ENCODE measurements around the gene HHIP. TPM values are rescaled to one million over a fixed set of nuclear protein-coding genes. Genes with fewer than 3 reads are reported as not detected.

HHIP gene
- total and polyA plus RNA-seq, 4 donors: 3.3 to 14.0 (median 6.6) TPM

- no peaks in the 10 kb centered on the region for H3K36me3 ChIP-seq (ENCODE audit: control insufficient read depth in 4 of 4, insufficient read depth in 3 of 4, low read depth in 1 of 4, low read length in 3 of 4)
- H3K27me3 ChIP-seq (ENCODE audit: control insufficient read depth in 4 of 4, insufficient read depth in 4 of 4, low read length in 3 of 4): no peaks in the 10 kb centered on the region
- WGBS: 65% methylated on average over 3 of the region's 3 CpGs
- no peak overlapping the region for H3K27ac ChIP-seq (ENCODE audit: low read depth in 1 of 2, low read length in 2 of 2)
- no peak for TF ChIP-seq HNF4A (conservative IDR thresholded peaks at IDR 0.05)
- no peak for TF ChIP-seq TAF1 (conservative IDR thresholded peaks at IDR 0.05)
- no peak for TF ChIP-seq FOXA2 (IDR thresholded peaks at IDR 0.05)
- TF ChIP-seq YY1 (IDR thresholded peaks at IDR 0.05): no peak
- TF ChIP-seq RAD21 (IDR thresholded peaks at IDR 0.05): no peak
- TF ChIP-seq JUND (IDR thresholded peaks at IDR 0.05): no peak
- TF ChIP-seq HNF4G (IDR thresholded peaks at IDR 0.05): no peak
- TF ChIP-seq GABPA (IDR thresholded peaks at IDR 0.05 in 1 of 2, conservative IDR thresholded peaks at IDR 0.05 in 1 of 2): no peak
- no peak for TF ChIP-seq CTCF (IDR thresholded peaks at IDR 0.05; ENCODE audit: low read depth, low read length, missing input control)
- no peak for TF ChIP-seq NR2F2 (IDR thresholded peaks at IDR 0.05)
- TF ChIP-seq MAX (IDR thresholded peaks at IDR 0.05): no peak
- H3K4me1 ChIP-seq (ENCODE audit: control insufficient read depth in 4 of 4, insufficient read depth in 4 of 4, low read length in 3 of 4): no peaks in the 10 kb centered on the region
- DNase-seq (ENCODE audit: low spot score): no peak
- H3K9ac ChIP-seq (ENCODE audit: low read depth in 1 of 2, low read length in 2 of 2): no peak overlapping the region
- H3K9me3 ChIP-seq (ENCODE audit: control insufficient read depth in 4 of 4, low read length in 3 of 4): no peaks in the 10 kb centered on the region
- no peak overlapping the region for H3K4me3 ChIP-seq (ENCODE audit: low read depth in 1 of 3, low read length in 3 of 3)
Measured at GRCh38 chr4:144720491-144720890, 74.5 kb downstream of the HHIP start.

GRCh38 chr4:144721994-144722393 lies 76.0 kb downstream of the HHIP start:
- Histone ChIP-seq H3K9ac (ENCODE audit: low read depth in 1 of 2, low read length in 2 of 2) (no peak overlapping the region), H3K9me3 (ENCODE audit: control insufficient read depth in 4 of 4, low read length in 3 of 4) (no peaks in the 10 kb centered on the region), H3K27me3 (ENCODE audit: control insufficient read depth in 4 of 4, insufficient read depth in 4 of 4, low read length in 3 of 4) (no peaks in the 10 kb centered on the region), H3K4me3 (ENCODE audit: low read depth in 1 of 3, low read length in 3 of 3) (no peak overlapping the region), H3K27ac (ENCODE audit: low read depth in 1 of 2, low read length in 2 of 2) (no peak overlapping the region), H3K4me1 (ENCODE audit: control insufficient read depth in 4 of 4, insufficient read depth in 4 of 4, low read length in 3 of 4) (no peaks in the 10 kb centered on the region), H3K36me3 (ENCODE audit: control insufficient read depth in 4 of 4, insufficient read depth in 3 of 4, low read depth in 1 of 4, low read length in 3 of 4) (no peaks in the 10 kb centered on the region)
- no peak for DNase-seq (ENCODE audit: low spot score)
- TF ChIP-seq MAX (IDR thresholded peaks at IDR 0.05) (no peak), REST (IDR thresholded peaks at IDR 0.05) (no peak), TAF1 (conservative IDR thresholded peaks at IDR 0.05) (no peak), GABPA (IDR thresholded peaks at IDR 0.05 in 1 of 2, conservative IDR thresholded peaks at IDR 0.05 in 1 of 2) (no peak), EGR1 (IDR thresholded peaks at IDR 0.05; ENCODE audit: low read depth in 2 of 2) (no peak), ZBTB33 (IDR thresholded peaks at IDR 0.05) (no peak), YY1 (IDR thresholded peaks at IDR 0.05) (no peak), RAD21 (IDR thresholded peaks at IDR 0.05) (no peak), JUND (IDR thresholded peaks at IDR 0.05) (no peak), NR2F2 (IDR thresholded peaks at IDR 0.05) (no peak), ATF3 (IDR thresholded peaks at IDR 0.05) (no peak)
